Putamen (tissue), 1 donor: Measurements from ENCODE around the gene MYOZ3.

Experiments
- DNase-seq: peaks from one replicate; pipeline ENCODE4 v3.0.0-alpha.2; 2016; ENCODE audit warnings: low spot score

The MYOZ3 gene

GRCh38 chr5:150659360-150660107 lies 1.5 kb upstream of the MYOZ3 start:
- no peak for DNase-seq

- DNase-seq, result no peak
These were observed 781 bp upstream of the MYOZ3 start for GRCh38 chr5:150660108-150660831.

GRCh38 chr5:150661821-150662596 lies 958 bp downstream of the MYOZ3 start:
- no peak for DNase-seq

GRCh38 chr5:150662731-150663516 lies 1.9 kb downstream of the MYOZ3 start:
- DNase-seq, result no peak

- no peak for DNase-seq
These were observed 2.9 kb downstream of the MYOZ3 start for GRCh38 chr5:150663936-150664335.

GRCh38 chr5:150665044-150665443 lies 4.0 kb downstream of the MYOZ3 start:
- no peak for DNase-seq

GRCh38 chr5:150670275-150670947 lies 9.4 kb downstream of the MYOZ3 start:
- DNase-seq, result no peak

- no peak for DNase-seq
These were observed 9.9 kb downstream of the MYOZ3 start for GRCh38 chr5:150670948-150671310.

- DNase-seq, result no peak
These were observed 10.6 kb downstream of the MYOZ3 start for GRCh38 chr5:150671509-150672236.

- DNase-seq, result peak; percentile 70
These were observed 11.3 kb downstream of the MYOZ3 start for GRCh38 chr5:150672237-150672883.

GRCh38 chr5:150672884-150673275 lies 11.8 kb downstream of the MYOZ3 start:
- DNase-seq, result no peak

GRCh38 chr5:150674341-150674821 lies 13.3 kb downstream of the MYOZ3 start:
- DNase-seq, result no peak

GRCh38 chr5:150675069-150675468 lies 14.0 kb downstream of the MYOZ3 start:
- no peak for DNase-seq

GRCh38 chr5:150676578-150676977 lies 15.5 kb downstream of the MYOZ3 start:
- DNase-seq, result no peak

GRCh38 chr5:150689120-150689519 lies 28.1 kb downstream of the MYOZ3 start:
- DNase-seq, result no peak

GRCh38 chr5:150690760-150691159 lies 29.7 kb downstream of the MYOZ3 start:
- DNase-seq, result no peak

GRCh38 chr5:150692276-150692675 lies 31.2 kb downstream of the MYOZ3 start:
- DNase-seq, result no peak

- no peak for DNase-seq
These were observed 33.6 kb downstream of the MYOZ3 start for GRCh38 chr5:150694612-150695011.

- DNase-seq, result no peak
These were observed 39.2 kb downstream of the MYOZ3 start for GRCh38 chr5:150700246-150700593.
